ENCODE results near the gene FRAS1.
"Not testable (repeated sequence)": the region's sequence is repeated elsewhere in the genome, so short reads cannot be mapped to it uniquely, and the experiment has no call there.

FRAS1 gene

DNA sequence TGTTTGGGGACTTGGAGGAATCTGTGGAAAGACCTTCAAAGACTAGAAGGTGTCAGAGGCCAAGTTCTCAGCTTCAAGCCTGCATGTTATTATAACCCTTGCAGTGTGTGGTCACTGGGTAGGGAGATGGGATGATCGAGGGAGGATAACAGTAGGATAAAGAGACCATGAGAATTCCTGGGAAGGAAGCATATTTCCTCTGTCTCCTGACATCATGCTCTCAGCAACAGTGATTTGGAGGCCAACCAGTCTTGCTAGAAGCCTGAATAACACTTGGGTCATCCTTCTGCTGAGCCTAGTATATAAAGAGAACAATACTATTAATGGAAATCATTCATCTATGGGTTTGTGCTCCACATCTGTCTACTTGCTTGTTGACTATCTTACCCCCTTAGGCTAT, 453.6 kb downstream of the FRAS1 start:
- DNase-seq (ENCODE audit: low read depth), result no peak

DNA sequence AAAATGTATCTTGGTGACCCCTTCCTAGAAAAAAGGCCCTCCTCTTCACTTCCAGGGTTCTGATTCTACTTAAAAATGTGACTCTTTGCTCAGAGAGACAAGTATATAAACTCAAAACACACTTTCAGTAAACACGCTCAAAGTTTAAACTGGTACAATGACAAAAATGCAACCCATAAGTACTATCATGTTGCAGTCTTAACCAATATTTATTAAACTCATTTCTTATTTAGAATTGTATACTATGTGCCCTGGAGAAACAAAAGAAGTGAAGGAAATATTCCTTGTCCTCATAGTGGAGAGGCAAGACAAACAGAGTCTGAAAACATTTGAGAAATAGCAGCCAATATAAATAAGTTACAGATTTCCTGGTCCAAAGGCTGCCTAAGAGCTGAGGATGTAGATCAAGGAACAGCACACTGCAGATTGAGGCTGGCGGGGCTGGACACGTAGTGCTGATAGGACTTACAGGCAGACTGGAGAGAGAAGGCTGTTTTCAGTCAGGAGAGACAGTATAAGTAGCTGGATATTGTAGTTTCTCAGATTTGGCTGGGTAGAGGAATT, 455.3 kb downstream of the FRAS1 start:
- no peak for DNase-seq (ENCODE audit: low read depth)

DNA sequence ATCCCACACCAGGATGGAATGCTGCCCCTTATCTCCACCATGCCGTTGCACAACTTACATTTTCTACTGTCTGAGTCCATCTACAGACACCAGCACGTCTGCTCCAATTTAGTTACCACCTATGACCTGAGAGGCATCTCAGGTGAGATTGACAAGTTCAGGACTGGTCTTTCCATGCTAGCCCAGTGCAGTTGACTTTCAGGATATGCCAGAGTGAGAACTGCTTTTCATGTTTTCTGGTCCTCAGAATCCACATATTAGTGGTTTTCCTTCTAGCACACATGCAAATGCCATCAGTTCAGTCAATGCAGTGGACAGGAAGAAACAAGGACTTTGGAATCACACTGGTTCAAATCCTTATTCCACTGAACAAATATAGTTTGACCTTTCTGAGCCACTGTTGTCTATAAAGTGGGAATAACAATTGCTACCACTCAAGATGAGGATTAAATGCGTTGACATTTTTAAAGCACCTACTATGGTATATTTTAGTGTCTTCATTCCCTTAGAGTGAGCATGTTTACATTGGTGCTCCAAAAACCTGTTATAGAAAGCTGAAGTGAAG, 456.4 kb downstream of the FRAS1 start:
- no peak for DNase-seq (ENCODE audit: low read depth)

DNA sequence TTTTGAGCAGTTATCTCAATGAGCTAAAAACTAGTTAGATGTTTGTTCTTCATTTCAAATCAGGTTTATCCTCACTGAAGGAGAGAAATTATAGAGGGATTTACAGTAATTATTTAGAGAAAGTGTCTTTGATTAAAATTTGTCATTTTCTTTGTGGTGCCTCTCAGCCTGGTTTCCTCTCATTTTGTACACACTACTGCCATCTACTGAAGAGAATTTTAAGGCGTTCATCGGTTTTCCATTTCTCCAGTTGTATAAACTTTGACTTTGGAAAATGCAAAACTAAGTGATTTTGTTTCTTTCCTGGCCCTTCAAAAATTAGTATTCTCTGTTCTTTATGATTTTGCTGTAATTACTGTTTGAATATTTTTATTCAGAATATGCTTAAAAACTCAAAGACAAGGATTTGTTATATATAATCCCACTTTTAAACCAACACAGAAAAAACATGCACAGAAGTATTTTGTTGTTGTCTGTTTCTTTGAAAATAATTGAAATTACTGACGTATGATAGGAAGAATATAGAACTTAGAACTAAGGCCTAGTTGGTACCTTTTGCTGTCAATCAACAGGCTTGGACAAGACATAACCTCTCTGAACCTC, 460.0 kb downstream of the FRAS1 start:
- peak; percentile 19 for DNase-seq (ENCODE audit: low read depth)

DNA sequence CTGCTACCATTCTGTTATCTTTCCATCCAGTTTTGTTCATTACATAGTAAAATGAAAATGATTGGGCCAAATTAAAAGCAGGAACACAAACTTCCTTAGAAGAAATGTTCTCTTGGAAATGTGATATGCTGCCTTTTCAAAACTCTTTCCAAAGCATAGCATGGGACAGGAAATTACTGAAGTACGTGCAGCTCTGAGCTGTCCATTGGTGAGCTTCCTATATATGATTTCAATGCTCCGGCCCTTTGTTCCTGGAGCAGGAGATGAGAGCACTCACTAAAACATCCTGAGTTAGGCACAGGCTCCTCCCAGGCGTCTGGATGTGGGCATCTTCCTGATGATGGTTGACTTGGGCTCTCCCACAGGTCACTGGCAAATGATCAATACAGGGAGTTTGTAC, 461.4 kb downstream of the FRAS1 start:
- no peak for DNase-seq (ENCODE audit: low read depth)

DNA sequence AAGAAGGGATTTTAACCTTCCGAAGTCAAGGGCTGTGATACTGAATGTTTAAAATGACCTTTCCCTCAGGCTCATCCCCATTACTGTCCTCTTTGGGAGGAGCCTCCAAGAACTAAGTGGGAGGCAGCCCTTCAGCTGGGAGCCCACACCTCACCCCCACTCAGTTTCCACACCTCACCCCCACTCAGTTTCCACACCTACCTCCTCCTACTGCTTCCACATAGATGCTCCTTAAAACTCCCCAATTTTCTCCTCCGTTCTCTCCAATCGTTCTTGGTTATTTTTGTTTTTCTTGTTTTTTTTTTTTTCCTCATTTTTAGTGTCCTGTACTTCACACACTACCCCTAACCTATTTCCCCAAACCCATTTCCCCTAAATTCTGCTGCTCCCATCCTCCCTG, 462.8 kb downstream of the FRAS1 start:
- no peak for DNase-seq (ENCODE audit: low read depth)

DNA sequence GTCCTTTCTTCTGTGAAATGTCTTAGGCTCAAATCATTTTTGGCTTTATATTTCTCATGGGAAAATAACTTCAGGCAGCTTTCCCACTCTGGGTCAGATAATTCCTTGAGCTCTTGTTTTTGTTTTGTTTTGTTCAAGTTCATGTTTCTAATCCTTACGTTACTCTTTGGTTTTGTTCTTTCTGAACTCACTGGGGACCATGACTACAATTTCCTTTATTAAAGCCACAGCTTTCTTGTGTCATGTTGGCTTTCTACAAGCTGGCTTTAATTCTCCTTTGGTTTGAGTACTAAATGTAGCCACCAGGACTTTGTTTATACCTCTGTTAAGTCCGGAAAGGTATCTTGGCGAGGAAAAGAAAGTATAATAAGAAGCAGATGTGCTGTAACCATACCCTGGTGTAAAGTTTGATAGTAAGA, 463.7 kb downstream of the FRAS1 start:
- DNase-seq (ENCODE audit: low read depth), result no peak

DNA sequence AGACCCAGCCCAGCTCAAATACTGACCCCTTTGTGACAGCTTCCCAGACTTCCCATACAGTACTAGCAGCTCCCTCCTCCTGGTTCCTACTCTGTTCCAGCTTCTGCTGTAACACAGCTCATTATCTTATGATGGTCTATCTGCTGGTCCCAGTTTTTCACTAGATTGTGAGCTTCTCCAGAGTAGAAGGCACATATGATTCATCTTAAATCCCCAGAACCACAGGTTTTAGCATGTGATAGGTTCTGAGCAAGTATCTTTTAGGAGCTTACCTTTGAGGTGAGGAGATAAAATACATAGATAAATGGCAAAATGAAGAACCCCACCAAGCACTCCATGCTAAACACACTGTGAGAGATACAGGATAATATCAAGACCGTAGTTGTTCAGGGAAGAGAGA, 466.9 kb downstream of the FRAS1 start:
- DNase-seq (ENCODE audit: low read depth), result no peak

DNA sequence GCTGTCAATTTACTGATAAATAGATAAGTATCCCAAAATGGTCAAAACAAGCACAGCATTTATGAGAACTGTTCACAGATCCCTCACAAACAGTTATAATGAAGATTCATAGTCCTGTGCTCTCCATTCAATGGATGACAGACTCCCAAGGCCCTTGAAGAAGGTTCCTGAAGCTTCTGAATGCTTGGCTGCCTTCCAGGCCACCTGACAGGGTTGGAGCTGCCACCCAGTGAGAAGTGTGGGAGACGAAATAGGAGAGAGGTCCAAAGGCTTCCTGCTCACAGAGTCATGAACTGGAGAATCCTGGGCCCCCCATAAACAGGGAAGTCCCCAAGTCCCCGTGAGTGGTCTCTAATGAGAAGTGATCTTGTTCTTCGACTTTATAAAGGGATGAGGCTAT, 468.4 kb downstream of the FRAS1 start:
- DNase-seq (ENCODE audit: low read depth), result no peak

DNA sequence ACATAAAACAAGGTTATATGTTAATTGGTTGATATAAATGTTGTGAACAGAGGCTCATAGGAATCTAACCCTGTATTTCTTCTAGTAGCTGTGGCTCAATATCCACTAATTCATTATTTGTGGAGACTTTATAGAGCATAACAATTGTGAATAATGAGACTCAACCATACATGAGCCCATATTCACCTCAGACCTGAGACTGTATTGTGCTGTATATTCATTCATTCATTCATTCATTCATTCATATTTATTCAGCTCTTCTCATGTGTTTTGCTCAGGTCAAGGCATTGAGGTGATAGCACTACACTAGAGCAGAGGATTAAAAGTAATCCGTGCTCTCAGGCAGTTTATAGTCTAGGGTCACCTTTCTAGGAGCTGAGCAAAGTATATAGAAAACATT, 470.0 kb downstream of the FRAS1 start:
- no peak for DNase-seq (ENCODE audit: low read depth)

DNA sequence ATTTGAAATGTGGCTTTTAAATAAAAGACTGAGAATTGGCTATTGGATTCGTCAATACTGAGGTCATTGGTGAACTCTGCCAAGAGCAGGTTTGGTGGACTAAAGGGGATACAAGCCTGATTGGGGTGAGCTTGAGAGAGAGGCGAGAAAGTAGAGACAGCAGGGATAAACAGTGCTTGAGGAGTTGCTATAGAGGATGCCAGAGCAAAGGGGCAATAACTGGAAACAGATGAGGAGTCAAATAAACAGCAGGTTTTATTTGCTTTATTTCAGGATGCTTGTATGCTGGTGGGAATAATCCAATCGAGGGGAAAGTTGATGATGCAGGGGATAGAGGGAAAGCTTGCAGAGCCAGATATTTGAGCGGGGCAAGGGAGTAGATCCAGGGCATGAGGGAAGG, 470.4 kb downstream of the FRAS1 start:
- no peak for DNase-seq (ENCODE audit: low read depth)

DNA sequence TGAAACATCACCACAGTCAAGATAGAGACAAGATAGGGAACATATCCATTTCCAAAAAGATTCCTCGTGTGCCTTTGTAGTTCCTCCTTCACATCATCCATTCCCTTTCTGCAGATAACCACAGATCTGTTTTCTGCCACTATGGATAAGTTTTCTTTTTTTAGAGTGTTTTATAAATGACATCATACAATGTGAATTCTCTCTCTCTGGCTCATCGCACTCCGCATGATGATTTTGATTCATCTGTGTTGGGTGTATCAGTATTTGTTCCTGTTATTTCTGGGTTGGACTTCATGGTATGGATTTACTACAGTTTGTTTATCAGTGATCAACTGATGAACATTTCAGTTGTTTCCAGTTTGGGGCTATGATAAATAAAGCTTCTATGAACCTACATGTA, 471.2 kb downstream of the FRAS1 start:
- no peak for DNase-seq (ENCODE audit: low read depth)

DNA sequence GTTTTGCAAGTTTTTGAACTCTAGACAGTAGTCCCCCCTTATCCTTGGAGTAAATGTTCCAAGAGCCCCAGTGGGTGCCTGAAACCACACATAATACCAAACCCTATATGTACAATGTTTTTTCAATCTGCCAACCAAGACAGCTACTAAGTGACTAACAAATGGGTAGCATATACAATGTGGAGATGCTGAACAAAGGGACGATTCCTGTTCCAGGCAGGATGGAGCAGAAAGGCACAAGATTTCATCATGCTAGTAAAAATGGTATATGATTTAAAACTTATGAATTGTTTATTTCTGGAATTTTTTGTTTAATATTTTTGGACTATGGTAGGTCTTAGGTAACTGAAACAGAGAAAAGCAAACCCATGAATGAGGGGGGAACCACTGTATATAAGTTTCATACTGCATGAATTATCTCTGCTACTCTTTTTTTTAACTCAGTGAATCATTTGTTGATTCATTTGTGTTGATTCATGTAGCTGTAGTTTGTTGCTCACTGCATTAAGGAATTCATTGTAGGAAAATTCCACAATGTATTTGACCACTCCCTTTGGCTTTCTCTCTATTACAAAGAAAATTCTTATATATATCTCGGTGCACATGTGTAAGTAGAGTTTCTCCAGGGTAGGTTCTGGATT, 472.6 kb downstream of the FRAS1 start:
- DNase-seq (ENCODE audit: low read depth), result peak; percentile 33

DNA sequence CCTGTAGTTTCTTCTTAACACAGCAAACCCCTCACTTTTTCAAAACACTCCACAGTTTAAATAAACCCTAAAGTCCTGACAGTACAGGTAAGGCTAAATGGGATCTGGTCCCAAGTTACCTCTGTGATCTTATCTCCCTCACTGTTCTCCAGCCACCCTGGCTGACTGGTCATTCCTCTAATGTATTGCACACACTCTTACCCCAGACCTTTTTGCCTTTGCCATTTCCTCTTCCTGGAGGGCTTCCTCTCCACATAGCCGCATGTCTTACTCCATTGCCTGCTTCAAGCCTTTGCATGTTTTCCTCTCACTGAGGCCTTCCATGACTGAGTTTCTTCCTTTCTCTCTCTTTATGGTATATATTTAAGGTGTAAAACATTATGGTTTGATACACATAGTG, 474.9 kb downstream of the FRAS1 start:
- no peak for DNase-seq (ENCODE audit: low read depth)

DNA sequence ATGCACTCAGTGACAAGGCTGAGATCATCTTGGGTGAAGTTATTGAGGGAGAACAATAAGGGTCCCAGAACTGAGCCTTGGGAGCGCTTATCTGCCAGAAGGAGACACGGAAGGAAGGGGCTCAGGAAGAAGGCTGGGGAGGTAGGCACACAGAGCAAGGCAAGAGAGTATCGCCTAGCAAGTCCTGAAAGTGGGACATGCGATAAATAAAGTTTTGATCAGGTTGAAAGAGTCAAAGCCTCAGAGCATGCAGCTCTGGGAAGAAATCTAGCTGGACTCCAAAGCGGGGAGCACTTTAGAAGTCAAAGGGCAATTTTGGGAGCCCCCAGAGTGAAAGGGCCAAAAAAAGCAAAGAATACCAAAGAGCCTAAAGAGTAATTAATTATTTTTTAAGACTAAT, 476.7 kb downstream of the FRAS1 start:
- DNase-seq (ENCODE audit: low read depth), result no peak

DNA sequence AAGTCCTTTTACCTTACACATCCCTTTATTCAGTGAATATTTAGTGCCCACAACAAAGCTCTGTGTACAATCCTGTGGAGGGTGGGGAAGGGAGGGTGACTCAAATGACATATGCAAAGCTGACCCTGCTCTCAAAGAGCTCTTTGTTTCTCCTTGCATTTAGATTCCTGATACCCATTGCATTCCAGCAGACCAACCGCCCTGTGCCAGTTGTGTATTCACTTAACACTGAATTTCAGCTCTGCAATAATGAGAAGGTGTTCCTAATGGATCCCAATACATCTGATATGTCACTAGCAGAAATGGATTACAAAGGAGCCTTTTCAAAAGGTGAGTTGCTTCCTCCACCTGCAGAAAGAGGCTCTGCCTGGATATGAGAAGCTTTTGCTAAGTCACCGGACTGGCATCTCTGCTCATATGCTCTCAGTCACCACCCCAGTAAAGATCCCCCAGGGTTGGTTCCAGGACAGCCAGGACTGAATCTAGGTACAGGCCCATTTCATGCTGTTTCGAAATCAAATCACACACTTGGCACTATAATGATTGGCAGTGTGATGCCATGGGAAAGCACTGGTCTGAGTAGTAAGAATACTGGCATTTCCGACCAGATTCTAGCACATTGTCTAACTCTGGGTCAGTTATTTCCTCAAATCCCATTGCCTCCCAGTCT, 477.3 kb downstream of the FRAS1 start:
- no peak for DNase-seq (ENCODE audit: low read depth)

DNA sequence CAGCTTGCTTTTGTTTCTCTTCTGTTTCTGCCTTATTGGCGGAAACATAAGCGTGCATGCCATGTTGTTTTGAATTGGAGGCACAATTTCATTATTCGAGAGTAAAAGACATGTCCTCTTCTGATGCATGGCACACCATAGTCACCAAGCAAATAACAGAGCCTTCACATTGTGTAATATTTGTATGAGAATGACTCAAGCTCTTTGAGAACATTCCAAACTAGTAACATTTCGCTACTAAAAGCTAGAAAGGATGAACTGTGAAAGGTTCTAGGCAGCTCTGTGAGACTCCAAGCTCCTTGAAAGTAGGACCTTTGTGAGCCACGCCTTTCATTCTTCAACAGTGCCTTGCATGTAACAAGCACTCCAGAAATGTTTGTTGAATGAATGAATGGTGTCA, 485.2 kb downstream of the FRAS1 start:
- DNase-seq (ENCODE audit: low read depth), result peak; percentile 28

DNA sequence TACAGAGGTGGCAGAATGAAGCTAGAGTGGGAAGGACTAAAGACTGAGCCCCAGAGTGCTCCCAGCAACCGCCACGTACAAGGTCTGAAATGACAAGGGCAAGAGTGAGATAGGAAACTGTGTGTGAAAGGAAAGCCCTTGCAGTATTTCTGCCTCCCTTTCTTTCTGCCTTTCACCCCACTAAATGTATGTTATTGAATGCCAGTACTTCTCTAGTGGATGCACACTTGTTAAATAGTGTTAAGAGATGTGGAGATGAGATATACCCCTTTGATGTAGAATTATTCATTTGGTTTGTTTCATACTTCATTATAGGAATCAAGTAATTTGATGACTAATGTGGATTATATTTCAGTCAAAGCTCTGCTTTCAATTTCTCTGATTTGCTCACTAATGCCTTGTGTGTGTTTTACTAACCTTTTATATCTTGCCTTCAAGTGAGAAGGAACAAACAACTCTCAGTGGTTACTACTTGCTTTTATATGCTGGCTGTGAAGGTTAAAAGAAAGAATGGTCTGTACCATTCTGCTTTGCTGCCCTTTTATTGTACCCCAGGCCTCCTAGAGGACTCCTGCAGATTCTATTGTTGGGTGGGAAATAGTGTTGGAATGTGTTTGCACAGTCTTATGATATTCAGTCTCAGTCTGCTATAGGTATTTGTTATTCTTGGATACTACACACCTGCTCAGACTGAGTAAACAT, 486.5 kb downstream of the FRAS1 start:
- DNase-seq (ENCODE audit: low read depth), result no peak

DNA sequence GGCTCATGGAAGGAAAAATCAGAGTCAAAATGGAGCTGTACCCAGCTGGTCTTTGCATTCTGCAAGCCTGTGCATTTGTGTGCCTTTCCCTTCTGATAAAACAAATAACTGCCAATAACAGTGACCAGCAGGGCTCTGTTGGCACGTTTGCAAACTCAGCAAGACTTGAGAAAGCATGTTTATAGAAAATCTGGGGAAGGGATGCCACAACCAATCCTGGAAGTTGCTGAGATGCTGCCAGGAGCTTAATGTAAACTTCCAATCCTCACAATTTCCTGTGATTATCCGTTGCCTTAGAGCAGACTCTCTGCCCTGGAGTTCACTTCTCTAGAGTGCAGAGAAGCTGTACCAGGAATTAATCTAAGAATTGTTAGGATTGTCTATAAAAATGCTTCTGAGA, 487.6 kb downstream of the FRAS1 start:
- DNase-seq (ENCODE audit: low read depth), result no peak

DNA sequence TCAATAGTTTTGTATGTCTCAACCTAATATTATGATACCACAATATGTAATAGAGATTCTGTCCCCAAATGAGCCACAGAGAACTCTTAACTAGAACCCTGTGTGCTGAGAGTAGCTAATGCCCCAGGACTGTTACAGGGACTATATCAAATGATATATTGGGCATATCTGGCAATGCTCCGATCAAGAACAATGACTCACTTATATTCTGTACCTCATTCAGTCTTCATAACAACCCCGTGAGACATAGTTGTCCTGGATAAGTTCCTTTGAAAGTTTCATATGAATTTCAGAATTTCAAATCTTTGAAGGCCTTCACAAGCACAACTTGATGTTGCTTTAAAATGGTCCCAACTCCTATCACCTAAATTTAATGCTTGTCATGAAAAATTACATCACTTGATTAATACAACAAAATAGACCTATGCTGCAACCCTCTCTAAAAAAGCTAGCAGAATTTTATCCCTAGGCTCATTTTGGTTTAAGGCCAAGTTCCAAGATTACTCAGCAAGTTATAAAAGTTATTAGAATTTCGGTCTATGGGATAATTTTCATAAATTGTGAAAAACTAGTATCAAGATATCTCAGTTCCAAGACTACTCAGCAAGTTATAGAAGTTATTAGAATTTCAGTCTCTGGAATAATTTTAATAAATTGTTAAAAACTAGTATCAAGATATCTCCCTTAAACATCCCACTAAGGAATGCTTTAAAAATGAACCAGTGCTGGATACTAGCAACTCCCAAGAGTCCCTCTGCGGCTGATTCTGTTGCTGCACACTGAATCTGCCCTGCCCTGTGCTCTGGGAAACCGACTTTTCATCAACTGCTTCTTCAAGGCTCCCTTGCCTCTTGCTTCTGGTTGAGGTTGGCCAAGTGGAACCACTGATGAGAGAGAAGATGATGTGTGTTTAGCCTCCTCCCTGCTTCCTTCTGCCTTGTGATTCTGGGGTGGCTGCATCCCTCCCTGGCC, 488.4 kb downstream of the FRAS1 start:
- no peak for DNase-seq (ENCODE audit: low read depth)

DNA sequence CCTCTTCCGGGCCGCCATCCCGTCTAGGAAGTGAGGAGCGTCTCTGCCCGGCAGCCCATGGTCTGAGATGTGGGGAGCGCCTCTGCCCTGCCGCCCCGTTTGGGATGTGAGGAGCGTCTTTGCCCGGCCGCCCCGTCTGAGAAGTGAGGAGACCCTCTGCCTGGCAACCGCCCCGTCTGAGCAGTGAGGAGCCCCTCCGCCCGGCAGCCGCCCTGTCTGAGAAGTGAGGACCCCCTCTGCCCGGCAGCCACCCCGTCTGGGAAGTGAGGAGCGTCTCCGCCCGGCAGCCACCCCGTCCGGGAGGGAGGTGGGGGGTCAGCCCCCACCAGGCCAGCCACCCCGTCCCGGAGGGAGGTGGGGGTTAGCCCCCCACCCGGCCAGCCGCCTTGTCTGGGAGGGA, 490.8 kb downstream of the FRAS1 start:
- DNase-seq (ENCODE audit: low read depth), result not testable (repeated sequence)
